Activated B cell treated with CpG ODN at 0.5 μM for 24 hours (primary cell): ENCODE measurements around the gene NUP153. TPM values are rescaled to one million over a fixed set of nuclear protein-coding genes. Genes with fewer than 3 reads are reported as not detected.
A peak's percentile ranks its signal among the peaks of the same experiment; 100 is the strongest.

Source experiments
- ATAC-seq: fragments of 200-7000 bp; cut with Tn5 transposase; one replicate; pipeline ENCODE4 v1.10.0; 2021; ENCODE audit warnings: low read depth, mild to moderate bottlenecking, moderate library complexity
- CTCF ChIA-PET: fragments of 350-600 bp; sonication (Branson Sonifier 250); formaldehyde crosslinking; loops from one replicate; lab custom pipeline; 2021; ENCODE audit warnings: antibody characterized with exemption; lab: Charles Lee
- POLR2A ChIA-PET: fragments of 350-600 bp; sonication (Branson Sonifier 250); formaldehyde crosslinking; loops from one replicate; lab custom pipeline; 2021; ENCODE audit warnings: antibody characterized with exemption; lab: Charles Lee
- DNase-seq: peaks from one replicate; pipeline ENCODE4 v3.0.0; 2022
- H3K27ac Mint-ChIP-seq: one replicate; pipeline ENCODE4 v1.8.0; 2020; ENCODE audit warnings: mixed read lengths
- H3K27me3 Mint-ChIP-seq: one replicate; pipeline ENCODE4 v1.8.0; 2021; ENCODE audit warnings: mixed read lengths
- H3K36me3 Mint-ChIP-seq: one replicate; pipeline ENCODE4 v1.8.0; 2021; ENCODE audit warnings: low read depth, mixed read lengths
- H3K4me1 Mint-ChIP-seq: one replicate; pipeline ENCODE4 v1.8.0; 2021; ENCODE audit warnings: mixed read lengths
- H3K4me3 Mint-ChIP-seq: one replicate; pipeline ENCODE4 v1.8.0; 2020; ENCODE audit warnings: mild to moderate bottlenecking, mixed read lengths
- H3K9me3 Mint-ChIP-seq: one replicate; pipeline ENCODE4 v1.8.0; 2020; ENCODE audit warnings: mixed read lengths
- CTCF ChIP-seq: fragments of 200-600 bp; IDR thresholded peaks from one replicate; pipeline ENCODE4 v1.8.0; 2022; ENCODE audit warnings: antibody characterized with exemption, mild to moderate bottlenecking
- intact Hi-C: fragments of 100-400 bp; cut with micrococcal nuclease; formaldehyde crosslinking; loops from one replicate; pipeline ENCODE4 v1.15.1; 2024
- total RNA-seq: library from RNA; stranded (reverse); gene quantifications from 2 replicates; pipeline ENCODE4 v1.2.3, GENCODE V29; 2022

The NUP153 gene
- total RNA-seq, 1 donor from 2014 or later, result 63.8 TPM

GRCh38 chr6:17600527-17601385 lies 106.0 kb downstream of the NUP153 start:
- Mint-ChIP-seq H3K36me3 (peaks cover 14% of the 10 kb centered on the region), H3K27me3 (no peaks in the 10 kb centered on the region), H3K4me3 (peak overlapping the region; percentile 80), H3K4me1 (peaks cover 11% of the 10 kb centered on the region), H3K27ac (peak overlapping the region; percentile 41), H3K9me3 (no peaks in the 10 kb centered on the region)
- DNase-seq (peak; percentile 55), ATAC-seq (peak; percentile 47)
- intact Hi-C loops, result loop anchor here (1.0 to 5.0 kb wide), 7 partner anchors 21 to 787 kb away; partner anchors contain the start of genes DEK, KDM1B, NUP153 and RNF144B
- no peak for TF ChIP-seq CTCF
- CTCF ChIA-PET, result interaction anchor here (0.6 to 1.6 kb wide), 3 partner anchors 17 to 34 kb away, joined by 3 to 4 read pairs (median 4); no protein-coding TSS in a partner anchor
- POLR2A ChIA-PET, result interaction anchor here (0.6 to 2.5 kb wide), 7 partner anchors 19 to 554 kb away, joined by 3 to 30 read pairs (median 4); partner anchors contain the start of genes NUP153 and TPMT

- intact Hi-C loops, result loop anchor here (1.0 to 5.0 kb wide), 7 partner anchors 21 to 787 kb away; partner anchors contain the start of genes DEK, KDM1B, NUP153 and RNF144B
- Mint-ChIP-seq H3K9me3 (no peaks in the 10 kb centered on the region), H3K36me3 (peaks cover 9% of the 10 kb centered on the region), H3K27ac (peak within 1 kb of the TSS; percentile 78), H3K27me3 (no peaks in the 10 kb centered on the region), H3K4me3 (peak within 1 kb of the TSS; percentile 80), H3K4me1 (peaks cover 11% of the 10 kb centered on the region)
- DNase-seq, result peak; percentile 88
- peak; percentile 91 for ATAC-seq
- ChIA-PET CTCF (interaction anchor here (1.6 kb wide), 1 partner anchor 16 kb away, joined by 4 read pairs; no protein-coding TSS in a partner anchor), POLR2A (interaction anchor here (0.6 to 2.5 kb wide), 9 partner anchors 20 to 792 kb away, joined by 3 to 30 read pairs (median 7); partner anchors contain the start of genes NUP153 and TPMT)
- no peak for TF ChIP-seq CTCF
These were observed 106.7 kb downstream of the NUP153 start, which contains the start of gene FAM8A1 for GRCh38 chr6:17599877-17600526. TSS of gene FAM8A1 (plus strand) at chr6:17600302. CDS start at chr6:17600410, 108 bp downstream.

GRCh38 chr6:17596085-17596484 lies 110.6 kb downstream of the NUP153 start:
- Mint-ChIP-seq H3K4me1 (peaks cover 6% of the 10 kb centered on the region), H3K27ac (no peak overlapping the region), H3K4me3 (no peak overlapping the region), H3K27me3 (no peaks in the 10 kb centered on the region), H3K9me3 (no peaks in the 10 kb centered on the region), H3K36me3 (no peaks in the 10 kb centered on the region)
- ATAC-seq (no peak), DNase-seq (no peak)
- no peak for TF ChIP-seq CTCF
- CTCF ChIA-PET, result no interaction called here
- intact Hi-C loops, result no loop called here
- POLR2A ChIA-PET, result interaction anchor here (1.0 kb wide), 1 partner anchor 110 kb away, joined by 3 read pairs; no protein-coding TSS in a partner anchor

- intact Hi-C loops, result no loop called here
- ATAC-seq (no peak), DNase-seq (no peak)
- no peaks in the 10 kb centered on the region for H3K4me1 Mint-ChIP-seq
- H3K4me3 Mint-ChIP-seq, result no peak overlapping the region
- TF ChIP-seq CTCF, result no peak
- H3K36me3 Mint-ChIP-seq, result no peaks in the 10 kb centered on the region
- POLR2A ChIA-PET, result no interaction called here
- CTCF ChIA-PET, result no interaction called here
- no peaks in the 10 kb centered on the region for H3K9me3 Mint-ChIP-seq
- H3K27ac Mint-ChIP-seq, result no peak overlapping the region
- no peaks in the 10 kb centered on the region for H3K27me3 Mint-ChIP-seq
These were observed 113.5 kb downstream of the NUP153 start for GRCh38 chr6:17593246-17593645.
